IgD-negative memory B cell (primary cell): ENCODE measurements around the gene PLEKHG1. TPM values are rescaled to one million over a fixed set of nuclear protein-coding genes. Genes with fewer than 3 reads are reported as not detected.
A peak's percentile ranks its signal among the peaks of the same experiment; 100 is the strongest.

Experiments
- H3K27ac Mint-ChIP-seq, 3 donors: one replicate each; pipeline ENCODE4 v1.8.0; 2020 to 2022; ENCODE audit warnings: mild to moderate bottlenecking in 3 of 3, mixed read lengths in 3 of 3, moderate library complexity in 1 of 3
- H3K27me3 Mint-ChIP-seq: one replicate; pipeline ENCODE4 v1.8.0; 2021; ENCODE audit warnings: mixed read lengths
- H3K36me3 Mint-ChIP-seq: one replicate; pipeline ENCODE4 v1.8.0; 2020; ENCODE audit warnings: mild to moderate bottlenecking, mixed read lengths
- H3K4me1 Mint-ChIP-seq, 3 donors: one replicate each; pipeline ENCODE4 v1.8.0; 2020 to 2022; ENCODE audit warnings: mixed read lengths in 3 of 3, mild to moderate bottlenecking in 1 of 3
- H3K4me3 Mint-ChIP-seq, 4 donors: one replicate each; pipeline ENCODE4 v1.8.0; 2020 to 2022; ENCODE audit warnings: mild to moderate bottlenecking in 4 of 4, mixed read lengths in 4 of 4, moderate library complexity in 3 of 4
- H3K9me3 Mint-ChIP-seq, 3 donors: one replicate each; pipeline ENCODE4 v1.8.0; 2020 to 2021; ENCODE audit warnings: mixed read lengths in 3 of 3, mild to moderate bottlenecking in 1 of 3
- polyA plus RNA-seq: library from polyadenylated mRNA; unstranded; fragments of 300-500 nt; fragmentation: Illumina TruSeq; gene quantifications from one replicate; pipeline ENCODE4 v1.2.3, GENCODE V29; 2021

The PLEKHG1 gene
- polyA plus RNA-seq, 1 donor from 2014 or later, result 40.2 TPM

DNA sequence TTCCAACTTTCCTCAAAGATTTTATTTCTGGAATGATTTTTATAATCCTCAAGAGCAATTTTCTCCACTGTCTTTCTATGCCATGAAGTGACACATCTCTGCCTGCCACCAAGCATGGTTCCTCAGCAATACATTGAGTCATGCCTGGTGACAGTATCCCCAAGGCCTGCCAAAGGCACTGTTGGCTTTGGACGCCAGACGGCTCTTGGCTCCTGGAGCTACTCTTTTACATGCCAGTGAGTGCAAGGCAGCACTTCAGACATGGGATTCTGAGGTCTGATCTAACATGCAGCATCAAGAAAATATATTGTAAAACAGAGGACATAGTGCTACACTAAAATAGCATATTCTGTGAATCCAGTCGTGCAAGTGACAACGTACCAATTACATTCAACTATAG is 20.1 kb upstream of the PLEKHG1 start:
- Mint-ChIP-seq H3K27ac (no peak overlapping the region), H3K4me3 (no peak overlapping the region)

DNA sequence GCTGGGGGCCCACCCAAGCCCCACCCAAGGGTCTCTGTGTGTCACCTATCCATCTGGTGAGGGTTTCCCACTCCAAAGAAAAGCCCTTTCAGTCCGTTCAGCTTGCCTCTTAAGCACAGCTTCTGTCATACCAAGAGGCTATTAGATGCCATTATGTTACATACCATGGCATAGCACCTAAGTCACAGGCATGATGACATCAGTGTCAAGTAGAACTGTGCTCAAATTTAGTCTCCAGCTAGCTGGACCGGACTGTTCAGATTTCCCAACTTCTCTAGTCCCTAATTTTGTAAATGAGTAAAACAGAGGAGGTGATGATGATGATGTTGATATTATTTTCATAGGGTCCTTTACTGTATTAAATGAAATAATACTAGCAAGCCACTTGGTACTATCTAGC is 19.2 kb upstream of the PLEKHG1 start:
- H3K4me3 Mint-ChIP-seq, result no peak overlapping the region
- no peaks in the 10 kb centered on the region for H3K36me3 Mint-ChIP-seq
- no peak overlapping the region for H3K27ac Mint-ChIP-seq
- peaks cover under 1% of the 10 kb centered on the region for H3K27me3 Mint-ChIP-seq
- peaks cover 0 to 5% (median 0%) of the 10 kb centered on the region in 3 donors for H3K4me1 Mint-ChIP-seq
- H3K9me3 Mint-ChIP-seq, result no peaks in the 10 kb centered on the region

More for the DNA sequence above, 20.1 kb upstream of the PLEKHG1 start:
- Mint-ChIP-seq H3K9me3 (no peaks in the 10 kb centered on the region), H3K4me1 (peaks cover under 1 to 8% (median 2%) of the 10 kb centered on the region in 3 donors), H3K27me3 (peaks cover 3% of the 10 kb centered on the region), H3K36me3 (no peaks in the 10 kb centered on the region)

GRCh38 chr6:150584065-150584464 is 15.6 kb upstream of the PLEKHG1 start:
- no peaks in the 10 kb centered on the region for H3K36me3 Mint-ChIP-seq
- H3K9me3 Mint-ChIP-seq, result no peaks in the 10 kb centered on the region
- no peak overlapping the region for H3K27ac Mint-ChIP-seq
- H3K4me1 Mint-ChIP-seq, result peaks cover 0 to 4% (median 0%) of the 10 kb centered on the region in 3 donors
- H3K27me3 Mint-ChIP-seq, result no peaks in the 10 kb centered on the region
- H3K4me3 Mint-ChIP-seq, result no peak overlapping the region

GRCh38 chr6:150584596-150584995 is 15.1 kb upstream of the PLEKHG1 start:
- Mint-ChIP-seq H3K4me3 (no peak overlapping the region), H3K9me3 (no peaks in the 10 kb centered on the region), H3K4me1 (peaks cover 0 to 3% (median 0%) of the 10 kb centered on the region in 3 donors), H3K27ac (no peak overlapping the region), H3K36me3 (no peaks in the 10 kb centered on the region), H3K27me3 (no peaks in the 10 kb centered on the region)

GRCh38 chr6:150586850-150587359 is 12.8 kb upstream of the PLEKHG1 start:
- Mint-ChIP-seq H3K4me3 (no peak overlapping the region), H3K9me3 (no peaks in the 10 kb centered on the region), H3K4me1 (peaks cover 8 to 10% (median 9%) of the 10 kb centered on the region in 3 donors), H3K36me3 (no peaks in the 10 kb centered on the region), H3K27me3 (peaks cover 4% of the 10 kb centered on the region), H3K27ac (no peak overlapping the region)

DNA sequence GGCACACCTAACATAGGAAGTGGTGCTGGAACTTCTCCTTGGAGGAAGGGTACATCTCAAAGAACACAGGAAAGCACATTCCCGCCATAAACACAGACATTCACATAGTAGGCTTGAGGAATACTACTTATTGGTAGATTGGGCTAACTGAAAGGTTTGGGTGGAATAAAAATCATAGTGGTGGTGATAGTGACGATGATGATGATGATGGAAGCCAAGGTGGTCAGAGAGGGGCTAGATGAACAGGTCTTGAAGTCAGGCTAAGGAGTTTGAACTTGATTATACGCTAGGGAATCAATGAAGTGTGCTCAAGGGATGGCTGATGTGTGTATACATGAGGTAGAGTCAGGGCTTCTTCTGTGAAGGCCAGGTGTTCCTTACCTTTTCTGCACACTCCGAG is 12.0 kb upstream of the PLEKHG1 start:
- peaks cover 7 to 10% (median 8%) of the 10 kb centered on the region in 3 donors for H3K4me1 Mint-ChIP-seq

DNA sequence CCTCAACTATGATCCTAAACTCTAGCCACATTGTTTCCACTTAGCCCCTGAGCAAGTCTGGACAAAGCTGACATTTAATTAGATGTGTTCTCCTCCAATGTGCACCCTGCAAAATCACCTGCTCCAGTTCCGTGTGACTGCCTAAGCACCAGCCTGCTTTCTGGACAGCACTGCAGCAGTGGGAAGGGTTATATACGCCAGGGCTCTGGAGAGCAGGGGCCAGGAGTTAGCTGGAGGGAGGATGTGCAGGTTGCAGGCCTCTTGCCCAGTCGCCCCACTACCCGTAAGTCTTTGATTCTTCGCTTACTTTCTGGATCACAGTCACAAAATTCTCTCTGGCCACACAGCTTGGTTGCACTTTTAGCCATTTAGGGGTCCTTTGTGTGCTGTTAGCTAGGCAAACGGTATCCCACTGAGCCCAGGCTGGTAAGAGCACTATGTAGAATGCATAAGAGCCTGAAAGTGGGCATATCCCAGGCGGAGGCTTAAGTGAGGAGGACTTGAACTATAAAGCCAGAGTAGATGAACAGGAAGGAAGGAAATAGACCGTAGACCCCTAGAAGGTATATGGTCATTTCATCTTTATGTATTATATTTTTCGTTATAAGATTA is 10.7 kb upstream of the PLEKHG1 start:
- Mint-ChIP-seq H3K4me3 (no peak overlapping the region), H3K4me1 (peaks cover 7 to 10% (median 8%) of the 10 kb centered on the region in 3 donors)

More for the DNA sequence above, 12.0 kb upstream of the PLEKHG1 start:
- H3K4me3 Mint-ChIP-seq, result no peak overlapping the region
- H3K27ac Mint-ChIP-seq, result no peak overlapping the region
- H3K9me3 Mint-ChIP-seq, result no peaks in the 10 kb centered on the region
- no peaks in the 10 kb centered on the region for H3K36me3 Mint-ChIP-seq
- H3K27me3 Mint-ChIP-seq, result peaks cover 5% of the 10 kb centered on the region

DNA sequence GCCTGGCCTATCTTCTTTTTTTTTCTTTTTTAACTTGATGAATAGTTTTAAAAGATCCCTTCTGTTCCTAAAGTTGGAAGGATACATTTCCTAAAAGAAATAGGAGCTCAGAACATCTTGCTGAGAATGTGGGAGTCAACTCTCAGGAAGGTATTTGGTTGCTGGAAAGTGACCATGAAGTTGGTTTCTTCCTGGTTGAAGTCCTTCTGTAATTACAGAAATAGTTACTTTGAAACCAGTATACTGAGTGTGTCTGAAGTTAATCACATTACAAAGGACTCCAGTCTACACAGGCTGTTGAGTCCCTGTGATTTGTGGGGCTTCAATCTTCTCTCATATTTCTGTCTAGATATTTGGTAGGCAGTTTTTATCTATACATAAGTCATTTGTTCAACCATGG is 9.8 kb upstream of the PLEKHG1 start:
- Mint-ChIP-seq H3K4me3 (no peak overlapping the region), H3K9me3 (no peaks in the 10 kb centered on the region)

More for the DNA sequence above, 10.7 kb upstream of the PLEKHG1 start:
- Mint-ChIP-seq H3K9me3 (no peaks in the 10 kb centered on the region), H3K36me3 (no peaks in the 10 kb centered on the region), H3K27me3 (peaks cover 5% of the 10 kb centered on the region), H3K27ac (peak overlapping the region in 1 of 3 donors; percentile 0)

DNA sequence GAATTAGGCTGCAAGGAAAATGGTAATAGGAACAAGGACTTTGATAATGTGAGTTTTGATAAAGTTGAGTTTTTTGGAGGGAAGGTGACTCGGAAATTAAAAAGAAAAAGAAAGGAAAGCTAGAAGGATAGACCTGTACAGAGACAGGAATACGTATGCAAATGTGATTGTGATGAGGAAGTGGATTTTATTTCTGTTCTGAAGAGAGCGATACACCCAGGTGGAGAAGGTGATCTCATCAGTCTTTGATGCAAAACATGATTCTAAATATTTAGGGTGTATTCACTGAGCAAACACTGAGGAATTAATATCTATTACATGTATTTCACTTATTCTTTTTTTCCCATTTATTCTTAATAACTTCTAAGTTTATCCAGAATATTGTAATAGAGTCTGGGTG is 9.2 kb upstream of the PLEKHG1 start:
- no peaks in the 10 kb centered on the region for H3K36me3 Mint-ChIP-seq

More for the DNA sequence above, 9.8 kb upstream of the PLEKHG1 start:
- H3K36me3 Mint-ChIP-seq, result no peaks in the 10 kb centered on the region
- H3K27ac Mint-ChIP-seq, result peak overlapping the region in 1 of 3 donors; percentile 0
- peaks cover 5% of the 10 kb centered on the region for H3K27me3 Mint-ChIP-seq
- H3K4me1 Mint-ChIP-seq, result peaks cover 7 to 10% (median 8%) of the 10 kb centered on the region in 3 donors

DNA sequence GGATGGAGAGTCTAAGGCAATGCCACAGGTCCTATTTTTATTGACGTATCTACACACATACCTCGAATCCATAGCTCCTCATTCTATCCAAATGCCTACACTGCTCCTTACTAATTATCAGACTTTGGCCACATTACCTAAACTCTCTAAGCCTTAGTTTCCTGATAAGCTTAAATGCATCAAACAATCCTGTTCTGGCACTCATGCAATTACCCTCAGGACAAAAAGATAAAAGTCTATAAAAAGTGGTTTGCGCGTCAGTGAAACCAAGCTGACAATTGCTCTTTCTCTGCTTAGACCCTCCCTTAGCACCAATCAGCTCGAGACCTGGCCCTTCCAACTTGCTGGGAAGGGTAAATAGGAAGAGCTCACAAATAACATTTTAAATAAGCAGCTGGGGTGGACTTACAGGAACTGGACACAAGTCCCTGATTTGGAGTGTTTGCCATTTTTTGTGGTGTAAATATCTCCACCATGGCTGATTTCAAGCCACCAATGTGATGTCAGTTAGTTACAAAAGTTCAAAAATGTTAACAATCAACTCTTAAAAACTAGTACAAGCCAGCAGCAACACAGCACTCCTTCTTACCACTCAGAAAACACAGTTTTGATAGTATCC is 7.2 kb upstream of the PLEKHG1 start:
- Mint-ChIP-seq H3K36me3 (no peaks in the 10 kb centered on the region), H3K27me3 (peaks cover 5% of the 10 kb centered on the region), H3K4me1 (peaks cover 7 to 10% (median 8%) of the 10 kb centered on the region in 3 donors), H3K27ac (no peak overlapping the region), H3K9me3 (no peaks in the 10 kb centered on the region), H3K4me3 (peak overlapping the region in 1 of 4 donors; percentile 47)

More for the DNA sequence above, 9.2 kb upstream of the PLEKHG1 start:
- H3K4me1 Mint-ChIP-seq, result peaks cover 7 to 10% (median 8%) of the 10 kb centered on the region in 3 donors
- H3K4me3 Mint-ChIP-seq, result peak overlapping the region in 2 of 4 donors; percentile 73 to 77
- H3K27me3 Mint-ChIP-seq, result peaks cover 5% of the 10 kb centered on the region
- H3K9me3 Mint-ChIP-seq, result no peaks in the 10 kb centered on the region
- H3K27ac Mint-ChIP-seq, result peak overlapping the region in 2 of 3 donors; percentile 0 to 5

DNA sequence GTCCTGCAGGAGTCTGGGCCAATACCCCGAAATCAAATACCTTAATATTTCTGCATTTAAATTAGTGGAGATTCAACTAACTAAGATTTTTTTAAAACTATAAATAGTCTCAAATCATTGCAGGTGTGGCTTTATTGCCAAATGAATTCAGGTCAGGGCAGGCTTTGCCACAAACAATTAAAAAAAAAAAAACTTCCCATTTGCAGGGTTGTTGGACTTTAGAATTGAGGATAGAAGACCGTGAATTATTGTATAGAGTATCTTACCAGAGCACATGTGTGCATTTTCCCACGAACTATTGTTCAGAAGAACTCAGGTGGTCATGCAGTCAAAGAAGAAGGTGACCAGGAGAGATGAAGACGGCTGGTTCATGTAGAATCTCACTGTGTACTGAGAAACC is 6.6 kb upstream of the PLEKHG1 start:
- H3K27ac Mint-ChIP-seq, result no peak overlapping the region
- no peaks in the 10 kb centered on the region for H3K9me3 Mint-ChIP-seq
- no peaks in the 10 kb centered on the region for H3K36me3 Mint-ChIP-seq
- H3K4me1 Mint-ChIP-seq, result peaks cover 7 to 10% (median 8%) of the 10 kb centered on the region in 3 donors
- peaks cover 5% of the 10 kb centered on the region for H3K27me3 Mint-ChIP-seq
- no peak overlapping the region for H3K4me3 Mint-ChIP-seq

- Mint-ChIP-seq H3K9me3 (no peaks in the 10 kb centered on the region), H3K4me1 (peaks cover 6 to 18% (median 15%) of the 10 kb centered on the region in 3 donors), H3K4me3 (no peak overlapping the region), H3K27me3 (peaks cover 4% of the 10 kb centered on the region), H3K27ac (no peak overlapping the region), H3K36me3 (no peaks in the 10 kb centered on the region)
Measured at GRCh38 chr6:150596439-150596838, 3.2 kb upstream of the PLEKHG1 start.

- Mint-ChIP-seq H3K27me3 (peaks cover 2% of the 10 kb centered on the region), H3K4me1 (peaks cover 11 to 25% (median 23%) of the 10 kb centered on the region in 3 donors), H3K4me3 (peak overlapping the region in 3 of 4 donors; percentile 92 to 96 (median 94)), H3K27ac (peak overlapping the region; percentile 98 to 99 (median 99)), H3K9me3 (no peaks in the 10 kb centered on the region), H3K36me3 (no peaks in the 10 kb centered on the region)
Measured at GRCh38 chr6:150598401-150598800, 1.3 kb upstream of the PLEKHG1 start.

DNA sequence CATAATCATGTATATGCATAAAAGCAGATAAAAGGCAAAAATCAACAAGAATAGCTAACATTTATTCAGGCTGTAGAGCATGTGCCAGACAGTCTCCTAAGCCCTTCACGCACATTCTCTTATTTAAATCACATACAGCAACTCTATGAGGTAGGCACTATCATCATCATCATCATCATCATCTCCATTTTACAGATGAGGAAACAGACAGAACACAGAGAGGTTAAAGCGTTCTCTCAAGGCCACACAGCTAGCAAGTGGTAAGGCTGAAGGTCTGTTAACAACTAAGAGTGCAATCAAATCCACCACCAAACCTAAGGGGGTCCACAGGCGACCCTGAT is 857 bp upstream of the PLEKHG1 start:
- Mint-ChIP-seq H3K4me1 (peaks cover 11 to 25% (median 23%) of the 10 kb centered on the region in 3 donors), H3K27me3 (peaks cover 2% of the 10 kb centered on the region), H3K36me3 (no peaks in the 10 kb centered on the region), H3K27ac (peak overlapping the region; percentile 98 to 99 (median 99)), H3K4me3 (peak overlapping the region; percentile 87 to 96 (median 93)), H3K9me3 (no peaks in the 10 kb centered on the region)

DNA sequence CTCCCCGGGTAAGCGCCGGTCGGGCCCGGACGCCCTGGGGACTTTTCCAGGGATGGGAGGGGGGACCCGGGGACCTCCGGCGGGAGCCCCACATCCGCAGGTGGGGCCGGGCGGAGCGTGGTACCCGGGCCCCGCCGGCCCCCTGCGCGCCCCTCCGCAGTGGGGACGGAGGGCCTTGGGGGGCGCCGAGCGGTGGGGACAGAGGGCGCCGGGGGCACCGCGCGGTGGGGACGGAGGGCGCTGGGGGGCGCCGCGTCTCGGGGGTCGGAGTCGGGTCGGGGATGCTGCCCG is 270 bp downstream of the PLEKHG1 start:
- Mint-ChIP-seq H3K4me1 (peaks cover 11 to 34% (median 26%) of the 10 kb centered on the region in 3 donors), H3K27me3 (peaks cover 2% of the 10 kb centered on the region), H3K4me3 (peak overlapping the region in 3 of 4 donors; percentile 94 to 99 (median 98)), H3K27ac (peak overlapping the region in 1 of 3 donors; percentile 99), H3K9me3 (no peaks in the 10 kb centered on the region), H3K36me3 (no peaks in the 10 kb centered on the region)
